Keratinocyte (primary cell): Measurements from ENCODE around the gene GCH1. TPM values are rescaled to one million over a fixed set of nuclear protein-coding genes. Genes with fewer than 3 reads are reported as not detected.

Experiments
- DNase-seq: peaks from one replicate; pipeline ENCODE4 v3.0.0-alpha.2; 2011; ENCODE audit warnings: low read depth, missing footprints, low spot score
- FAIRE-seq: peaks from 2 replicates; lab custom pipeline; 2011; peaks lifted over from hg19 to GRCh38; lab: Jason Lieb, UNC
- H2AFZ ChIP-seq: 2 replicates; pipeline ENCODE4 v1.6.0; 2012; ENCODE audit warnings: low read length, control low read depth, inconsistent platforms; ENCODE audit not compliant: control insufficient read depth
- H3K27ac ChIP-seq: 2 replicates; pipeline ENCODE4 v1.5.1; 2011; ENCODE audit warnings: low read length; ENCODE audit not compliant: control insufficient read depth, insufficient read depth
- H3K27me3 ChIP-seq: 3 replicates; pipeline ENCODE4 v1.6.0; 2011; ENCODE audit warnings: low read length; ENCODE audit not compliant: control insufficient read depth, insufficient read depth; ENCODE audit errors: extremely low read depth
- H3K36me3 ChIP-seq, 2 experiments: 2 replicates in 1 of 2; 3 replicates in 1 of 2; pipeline ENCODE4 v1.5.1; 2011; ENCODE audit warnings: low read length in 2 of 2, mild to moderate bottlenecking in 1 of 2; ENCODE audit not compliant: control insufficient read depth in 2 of 2, insufficient read depth in 2 of 2; ENCODE audit errors: extremely low read depth in 1 of 2
- H3K4me1 ChIP-seq: 3 replicates; pipeline ENCODE4 v1.5.1; 2011; ENCODE audit warnings: low read length; ENCODE audit not compliant: control insufficient read depth, insufficient read depth; ENCODE audit errors: extremely low read depth
- H3K4me2 ChIP-seq: 3 replicates; pipeline ENCODE4 v1.6.0; 2011; ENCODE audit warnings: low read depth, low read length; ENCODE audit not compliant: control insufficient read depth, insufficient read depth; ENCODE audit errors: extremely low read depth
- H3K4me3 ChIP-seq, 3 experiments: fragments of 200-600 bp in 1 of 3; sonication (generic) in 1 of 3; 2 replicates in 2 of 3; 3 replicates in 1 of 3; pipeline ENCODE4 v1.5.1; 2011 to 2016; ENCODE audit warnings: low read length in 3 of 3, mild to moderate bottlenecking in 3 of 3, control low read depth in 2 of 3, inconsistent platforms in 1 of 3, low read depth in 1 of 3, mixed read lengths in 1 of 3, mixed run types in 1 of 3, moderate library complexity in 1 of 3; ENCODE audit not compliant: control insufficient read depth in 2 of 3, insufficient read depth in 2 of 3; ENCODE audit errors: extremely low read depth in 1 of 3
- H3K79me2 ChIP-seq: 2 replicates; pipeline ENCODE4 v1.6.0; 2012; ENCODE audit warnings: low read length; ENCODE audit not compliant: control insufficient read depth, insufficient read depth
- H3K9ac ChIP-seq: 3 replicates; pipeline ENCODE4 v1.6.0; 2011; ENCODE audit warnings: low read length; ENCODE audit not compliant: control insufficient read depth, insufficient read depth; ENCODE audit errors: extremely low read depth
- H3K9me1 ChIP-seq: 3 replicates; pipeline ENCODE4 v1.6.0; 2011; ENCODE audit warnings: low read length; ENCODE audit not compliant: control insufficient read depth, insufficient read depth; ENCODE audit errors: extremely low read depth
- H3K9me3 ChIP-seq: 2 replicates; pipeline ENCODE4 v1.5.1; 2012; ENCODE audit warnings: low read depth, low read length; ENCODE audit not compliant: control insufficient read depth
- H4K20me1 ChIP-seq: 3 replicates; pipeline ENCODE4 v1.6.0; 2011; ENCODE audit warnings: low read length; ENCODE audit not compliant: control insufficient read depth, insufficient read depth; ENCODE audit errors: extremely low read depth
- CTCF ChIP-seq, 3 experiments: IDR thresholded peaks in 1 of 3; conservative IDR thresholded peaks in 1 of 3; optimal IDR thresholded peaks in 1 of 3; 2 replicates in 2 of 3; 3 replicates in 1 of 3; pipeline versions ENCODE3 to v1.5.1; 2011; ENCODE audit warnings: low read length in 3 of 3, mild to moderate bottlenecking in 3 of 3, moderate library complexity in 2 of 3, control low read depth in 1 of 3, inconsistent platforms in 1 of 3; ENCODE audit not compliant: insufficient read depth in 2 of 3; ENCODE audit errors: extremely low read depth in 1 of 3
- EZH2 ChIP-seq: IDR thresholded peaks from one replicate; pipeline ENCODE4 v1.6.1; 2012; ENCODE audit warnings: inconsistent platforms, mild to moderate bottlenecking, low read length, moderate library complexity
- dilution Hi-C: fragments of 300-500 bp; cut with MboI; formaldehyde crosslinking; loops from one replicate; pipeline ENCODE4 v1.7.0; 2020; ENCODE audit warnings: low sequenced_read_pairs; ENCODE audit not compliant: extremely low pct_ligation_motif_present
- polyA plus RNA-seq, 5 experiments: library from polyadenylated mRNA; depleted of rRNA in 3 of 5; stranded (reverse) in 3 of 5; stranded (forward) in 1 of 5; unstranded in 1 of 5; fragments of >200 nt; gene quantifications; 1 replicate in 1 of 5; 2 replicates in 3 of 5; 3 replicates in 1 of 5; pipeline versions ENCODE4 v1.2.1 to v1.2.3, GENCODE V29; 2011 to 2012; ENCODE audit warnings: missing spikeins in 2 of 5, low read depth in 1 of 5, low replicate concordance in 1 of 5

GCH1 gene
- polyA plus RNA-seq, 1 donor (not counting 4 experiments of a cell fraction or from before 2014, with no cell fraction given): 3.4 TPM

GRCh38 chr14:54815515-54815914 lies 87.1 kb downstream of the GCH1 start:
- Histone ChIP-seq H4K20me1 (no peaks in the 10 kb centered on the region), H3K9ac (no peak overlapping the region), H3K4me3 (no peak overlapping the region), H3K36me3 (no peaks in the 10 kb centered on the region), H3K9me3 (no peaks in the 10 kb centered on the region), H3K4me2 (no peak overlapping the region), H2AFZ (no peak overlapping the region), H3K27me3 (peaks cover 14% of the 10 kb centered on the region), H3K79me2 (no peaks in the 10 kb centered on the region), H3K4me1 (peaks cover 5% of the 10 kb centered on the region), H3K27ac (no peak overlapping the region), H3K9me1 (no peaks in the 10 kb centered on the region)
- dilution Hi-C loops: no loop called here
- DNase-seq (no peak), FAIRE-seq (no peak)
- TF ChIP-seq CTCF (optimal IDR thresholded peaks at IDR 0.05 in 1 of 3, IDR thresholded peaks at IDR 0.05 in 1 of 3, conservative IDR thresholded peaks at IDR 0.05 in 1 of 3; ENCODE audit: extremely low read depth in 1 of 3, insufficient read depth in 2 of 3, low read length in 3 of 3): no peak
- TF ChIP-seq EZH2: no peak

- Histone ChIP-seq H3K4me3 (no peak overlapping the region), H3K4me1 (peaks cover 5% of the 10 kb centered on the region), H3K36me3 (no peaks in the 10 kb centered on the region), H2AFZ (no peak overlapping the region), H3K79me2 (no peaks in the 10 kb centered on the region), H3K9ac (no peak overlapping the region), H3K4me2 (no peak overlapping the region), H4K20me1 (no peaks in the 10 kb centered on the region), H3K27ac (no peak overlapping the region), H3K9me1 (no peaks in the 10 kb centered on the region), H3K27me3 (peaks cover 14% of the 10 kb centered on the region), H3K9me3 (no peaks in the 10 kb centered on the region)
- dilution Hi-C loops: no loop called here
- DNase-seq (no peak), FAIRE-seq (no peak)
- TF ChIP-seq CTCF (optimal IDR thresholded peaks at IDR 0.05 in 1 of 3, IDR thresholded peaks at IDR 0.05 in 1 of 3, conservative IDR thresholded peaks at IDR 0.05 in 1 of 3; ENCODE audit: extremely low read depth in 1 of 3, insufficient read depth in 2 of 3, low read length in 3 of 3) (no peak), EZH2 (no peak)
Observed at GRCh38 chr14:54815016-54815415, 87.6 kb downstream of the GCH1 start.
